ENCODE data around the gene ZNF692.
"Not testable (repeated sequence)": the region's sequence is repeated elsewhere in the genome, so short reads cannot be mapped to it uniquely, and the experiment has no call there.

The ZNF692 gene

DNA sequence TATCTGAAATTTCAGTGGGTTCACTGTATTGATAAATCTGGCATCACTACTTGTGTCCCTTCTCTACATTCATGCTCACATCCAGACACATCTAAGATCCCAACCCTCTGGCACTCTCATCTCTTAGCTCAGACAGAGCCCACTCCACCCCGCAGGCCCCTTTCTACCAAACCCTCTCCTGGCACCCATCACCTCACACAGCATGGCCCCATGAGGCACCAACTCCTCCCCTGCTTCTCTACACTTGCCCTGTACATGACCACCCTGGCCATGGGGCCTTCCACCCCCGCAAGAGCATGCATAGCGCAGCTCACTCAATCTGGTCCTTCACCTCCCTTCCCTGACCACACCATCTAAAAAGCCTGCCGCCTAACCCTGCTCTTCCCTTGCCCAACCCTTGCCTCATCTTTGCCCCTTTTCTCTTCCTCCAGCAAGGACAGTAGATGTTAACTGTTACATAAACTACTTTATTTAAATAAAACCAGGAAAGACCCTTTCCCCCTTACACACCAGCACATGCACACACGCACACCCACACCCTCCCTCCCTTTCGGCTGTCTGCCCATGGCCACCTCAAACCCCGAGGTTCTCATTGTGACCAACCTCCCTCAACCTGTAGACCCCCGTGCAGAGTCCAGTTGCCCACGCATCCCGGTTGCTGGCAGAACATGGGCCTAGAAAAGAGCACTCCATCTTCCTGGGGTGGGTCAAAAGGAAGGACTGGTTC lies 48.7 kb downstream of the ZNF692 start:
- no peak for DNase-seq (ENCODE audit: low read depth in 2 of 2)

DNA sequence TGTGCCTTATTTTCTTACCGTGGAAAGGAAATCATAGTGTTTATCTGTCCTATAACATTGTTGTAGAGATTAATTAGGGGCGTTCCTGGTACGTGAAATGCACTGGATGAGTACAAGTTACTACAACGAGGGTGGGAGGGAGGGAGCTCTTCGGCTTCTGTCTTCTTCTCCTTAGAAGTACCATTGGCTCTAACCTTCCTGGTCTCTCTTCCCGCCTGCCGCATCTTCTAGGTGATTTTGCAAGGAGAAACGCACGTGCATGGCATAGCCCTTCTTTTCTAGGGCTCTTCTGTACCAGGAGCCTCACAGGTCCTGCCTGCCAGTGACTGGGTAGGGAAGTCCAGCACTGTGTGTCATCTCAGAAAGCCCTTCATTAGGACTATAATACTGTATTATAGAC lies 50.0 kb downstream of the ZNF692 start:
- no peak for DNase-seq (ENCODE audit: low read depth in 2 of 2)

DNA sequence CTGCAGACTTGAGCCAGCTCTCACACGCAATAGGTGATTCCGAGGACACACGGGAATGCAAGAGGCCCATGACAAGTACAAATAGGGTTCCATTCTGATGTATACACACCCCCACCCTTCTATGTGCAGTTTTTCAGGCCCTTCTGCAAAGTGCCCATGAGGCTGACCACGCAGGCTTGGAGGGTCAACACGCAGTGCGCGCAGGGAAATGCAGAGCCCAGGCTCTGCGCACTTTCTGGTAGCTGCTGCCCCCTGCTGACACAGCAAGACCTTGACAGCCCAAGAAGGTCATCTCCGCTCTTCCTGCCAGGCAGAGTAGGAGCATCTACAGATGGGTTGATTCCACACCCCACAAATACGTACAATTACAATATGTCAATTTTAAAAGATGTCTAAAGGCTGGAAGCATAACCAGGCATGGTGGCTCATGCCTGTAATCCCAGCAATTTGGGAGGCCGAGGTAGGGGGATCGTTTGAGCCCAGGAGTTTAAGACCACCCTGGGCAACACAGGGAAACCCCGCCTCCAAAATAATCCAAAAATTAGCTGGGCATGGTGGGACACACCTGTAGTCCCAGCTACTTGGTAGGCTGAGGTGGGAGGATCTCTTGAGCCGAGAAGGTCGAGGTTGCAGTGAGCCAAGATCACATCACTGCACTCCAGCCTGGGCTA lies 51.7 kb downstream of the ZNF692 start:
- no peak for DNase-seq (ENCODE audit: low read depth in 2 of 2)

DNA sequence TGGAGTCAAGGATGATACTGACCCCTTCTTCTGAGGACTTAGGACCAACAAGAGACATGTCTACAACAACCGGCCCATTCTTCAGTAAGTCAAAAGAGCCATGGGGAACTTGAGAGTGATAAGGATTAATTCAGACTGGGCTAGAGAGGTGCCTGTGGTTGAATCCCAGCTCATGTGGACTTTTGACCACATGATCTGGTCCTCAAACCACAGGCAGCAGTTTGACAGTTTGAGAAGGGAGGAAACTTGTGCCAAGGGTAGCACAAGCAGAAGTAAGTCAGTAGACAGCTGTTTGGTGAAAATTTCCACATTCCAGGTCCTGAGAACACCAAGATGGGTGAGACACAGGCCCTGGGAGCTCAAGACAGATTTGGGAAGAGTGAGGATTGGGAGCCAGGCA lies 53.0 kb downstream of the ZNF692 start:
- DNase-seq (ENCODE audit: low read depth in 2 of 2), result no peak

DNA sequence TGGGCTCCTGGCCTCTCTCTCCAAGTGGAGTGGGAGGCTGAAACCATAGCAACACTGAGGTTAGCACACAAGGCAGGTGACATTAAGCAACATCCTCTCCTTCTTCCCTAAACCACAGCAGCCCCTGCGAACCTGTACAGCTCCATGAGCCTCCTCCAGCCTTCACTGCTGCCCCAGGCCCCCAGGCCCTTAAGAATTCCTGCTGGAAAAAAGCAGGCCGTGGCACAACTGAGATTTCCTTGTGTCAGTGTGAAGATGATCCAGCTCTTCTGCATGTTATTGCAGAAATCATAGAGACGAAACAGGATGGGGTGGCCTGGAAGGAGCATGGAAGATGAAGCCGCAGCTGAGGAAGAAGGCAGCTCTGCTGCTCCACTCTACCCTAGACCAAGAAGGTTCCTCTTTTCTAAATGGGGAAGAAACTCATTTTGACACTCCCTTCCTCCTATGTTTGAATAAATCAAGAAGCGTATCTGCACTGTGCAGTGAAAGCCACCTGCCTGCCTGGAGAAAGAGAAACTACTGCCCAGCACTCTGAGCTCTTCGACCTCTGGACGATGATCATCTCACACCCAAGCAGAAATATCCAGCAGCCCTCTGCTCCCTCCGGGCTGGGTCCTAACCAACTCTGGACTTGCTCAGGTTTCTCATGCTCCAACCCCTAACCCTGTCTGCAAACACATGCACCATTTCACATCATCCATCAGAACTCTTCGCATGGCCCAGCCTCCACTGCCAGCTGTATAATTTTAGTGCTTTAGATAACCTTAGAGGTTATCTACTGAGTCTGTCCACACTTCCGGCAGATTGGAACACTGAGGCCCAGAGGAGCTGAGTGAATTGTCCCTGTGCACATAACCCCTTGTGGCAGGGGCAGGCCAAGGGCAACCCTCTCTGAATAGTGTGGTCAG lies 53.9 kb downstream of the ZNF692 start:
- no peak for DNase-seq (ENCODE audit: low read depth in 2 of 2)

DNA sequence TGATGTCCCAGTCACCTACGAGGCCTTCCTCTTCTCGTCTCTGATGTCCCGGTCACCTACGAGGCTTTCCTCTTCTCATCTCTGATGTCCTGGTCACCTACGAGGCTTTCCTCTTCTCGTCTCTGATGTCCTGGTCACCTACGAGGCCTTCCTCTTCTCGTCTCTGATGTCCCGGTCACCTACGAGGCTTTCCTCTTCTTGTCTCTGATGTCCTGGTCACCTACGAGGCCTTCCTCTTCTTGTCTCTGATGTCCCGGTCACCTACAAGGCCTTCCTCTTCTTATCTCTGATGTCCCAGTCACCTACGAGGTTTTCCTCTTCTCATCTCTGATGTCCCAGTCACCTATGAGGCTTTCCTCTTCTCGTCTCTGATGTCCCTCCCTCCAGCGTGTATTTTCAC lies 55.4 kb downstream of the ZNF692 start:
- not testable (repeated sequence) for DNase-seq (ENCODE audit: low read depth in 2 of 2)

DNA sequence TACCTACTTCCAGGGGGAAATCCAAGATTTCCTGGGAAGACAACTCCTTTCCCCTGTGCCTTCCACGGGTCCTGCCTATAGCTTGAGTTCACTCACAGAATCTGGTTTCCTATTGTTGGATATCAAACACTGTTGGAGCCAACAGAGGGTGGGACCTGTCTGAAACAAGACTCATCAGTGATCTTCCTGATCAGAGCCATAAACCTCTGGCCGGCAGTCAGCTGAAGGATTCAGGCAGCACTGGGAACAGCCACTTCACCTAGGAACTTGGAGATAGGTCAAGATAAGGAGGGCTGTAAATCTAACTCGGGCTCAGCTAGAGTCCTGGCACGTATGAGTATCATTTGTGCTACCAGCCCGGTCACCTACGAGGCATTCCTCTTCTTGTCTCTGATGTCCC lies 56.4 kb downstream of the ZNF692 start:
- no peak for DNase-seq (ENCODE audit: low read depth in 2 of 2)

DNA sequence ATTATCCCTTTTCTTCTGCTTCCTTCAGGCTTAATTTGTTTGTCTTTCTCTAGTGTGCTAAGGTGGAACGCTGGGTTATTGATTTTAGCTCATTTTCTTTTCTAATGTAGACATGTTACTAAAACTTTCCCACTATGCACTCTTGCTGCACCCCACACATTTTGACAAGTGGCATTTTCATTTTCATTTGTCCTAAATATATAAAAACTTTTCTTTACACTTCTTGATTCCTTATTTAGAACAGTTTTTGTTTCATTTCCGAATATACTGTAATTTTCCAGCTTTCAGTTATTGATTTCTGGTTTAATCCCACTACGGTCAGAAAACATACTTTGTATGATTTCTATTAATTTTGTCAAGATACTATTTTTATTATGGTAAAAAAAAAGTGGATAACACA lies 58.4 kb downstream of the ZNF692 start:
- DNase-seq (ENCODE audit: low read depth in 2 of 2), result no peak

Data from fibroblast of skin of left quadriceps (primary cell).